SK-N-DZ (cell line): ENCODE results near the gene PRKN.
"Not testable (repeated sequence)": the region's sequence is repeated elsewhere in the genome, so short reads cannot be mapped to it uniquely, and the experiment has no call there.

Experiments used
- DNase-seq: peaks from one replicate; pipeline ENCODE4 v3.0.0-alpha.2; 2015; ENCODE audit warnings: low spot score

The PRKN gene

DNA sequence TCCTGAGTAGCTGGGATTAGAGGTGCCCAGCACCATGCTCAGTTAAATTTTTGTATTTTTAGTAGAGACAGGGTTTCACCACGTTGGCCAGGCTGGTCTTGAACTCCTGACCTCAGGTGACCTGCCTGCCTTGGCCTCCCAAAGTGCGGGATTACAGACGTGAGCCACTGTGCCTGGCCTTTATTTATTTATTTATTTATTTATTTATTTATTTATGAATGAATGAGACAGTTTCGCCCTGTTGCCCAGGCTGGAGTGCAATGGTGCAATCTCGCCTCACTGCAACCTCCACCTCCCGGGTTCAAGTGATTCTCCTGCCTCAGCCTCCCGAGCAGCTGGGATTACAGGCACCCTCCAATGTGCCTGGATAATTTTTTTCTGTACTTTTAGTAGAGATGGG, 48.7 kb downstream of the PRKN start:
- DNase-seq, result not testable (repeated sequence)

DNA sequence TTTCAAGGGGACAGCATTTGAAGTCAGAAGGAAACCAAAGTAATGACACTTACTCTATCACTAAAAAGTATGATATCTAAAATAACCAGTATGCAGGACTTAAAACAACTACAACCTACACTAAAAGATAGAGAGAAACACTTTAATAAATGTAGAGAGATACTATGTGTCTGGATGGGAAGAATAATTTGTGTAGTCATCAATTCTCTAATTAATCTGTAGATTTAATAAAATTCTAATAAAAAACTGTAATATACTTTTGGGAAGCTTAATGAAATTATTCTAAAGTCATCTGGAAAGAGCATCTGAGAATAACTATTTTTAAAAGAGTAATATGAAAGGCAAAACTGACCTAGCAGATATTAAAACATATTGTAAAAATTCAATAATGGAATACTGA, 52.1 kb downstream of the PRKN start:
- DNase-seq, result no peak

DNA sequence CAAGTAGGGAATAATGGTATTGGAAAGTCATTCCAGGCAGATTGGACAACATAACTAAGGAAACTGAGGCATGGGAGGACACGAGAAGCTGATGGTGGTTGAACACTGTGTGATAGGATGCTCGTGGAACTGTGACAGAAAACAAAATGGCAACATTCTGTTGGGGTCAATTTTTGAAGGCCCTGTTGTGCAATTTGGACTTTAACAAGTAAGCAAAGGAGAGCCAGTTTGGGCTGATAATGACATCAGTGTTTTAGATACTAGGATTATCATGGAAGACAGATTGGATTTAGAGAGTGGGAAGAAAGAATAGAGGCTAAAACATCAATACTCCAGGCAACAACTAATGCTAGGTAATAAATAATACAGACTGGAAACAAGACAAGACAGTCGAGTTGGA, 53.1 kb downstream of the PRKN start:
- no peak for DNase-seq

DNA sequence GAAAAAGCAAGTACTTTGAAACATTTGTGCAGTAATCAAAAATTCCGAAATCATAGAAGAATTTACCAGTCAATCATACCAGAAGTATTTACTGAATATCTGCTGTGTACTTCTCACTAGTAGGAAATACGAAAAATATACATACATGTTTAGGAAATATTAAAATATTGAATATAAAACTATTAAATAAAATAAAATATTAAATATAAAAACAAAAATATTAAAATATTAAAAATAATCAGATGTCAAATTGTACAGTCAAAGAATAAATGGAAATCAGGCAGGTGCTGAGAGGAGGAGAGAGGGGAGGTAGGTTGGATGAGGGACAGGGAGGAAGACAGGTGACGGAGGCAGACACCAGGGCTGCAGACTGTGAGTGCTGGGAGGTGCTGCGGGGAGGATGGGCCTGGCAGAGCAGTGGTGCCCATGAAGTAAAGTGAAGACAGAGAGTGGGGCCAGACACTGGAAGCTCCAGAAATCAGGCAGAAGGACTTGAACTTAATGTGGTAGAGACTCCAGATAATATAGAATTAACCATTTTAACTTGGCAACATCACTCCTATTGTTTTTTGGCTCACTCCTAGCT, 55.9 kb downstream of the PRKN start:
- DNase-seq, result no peak

DNA sequence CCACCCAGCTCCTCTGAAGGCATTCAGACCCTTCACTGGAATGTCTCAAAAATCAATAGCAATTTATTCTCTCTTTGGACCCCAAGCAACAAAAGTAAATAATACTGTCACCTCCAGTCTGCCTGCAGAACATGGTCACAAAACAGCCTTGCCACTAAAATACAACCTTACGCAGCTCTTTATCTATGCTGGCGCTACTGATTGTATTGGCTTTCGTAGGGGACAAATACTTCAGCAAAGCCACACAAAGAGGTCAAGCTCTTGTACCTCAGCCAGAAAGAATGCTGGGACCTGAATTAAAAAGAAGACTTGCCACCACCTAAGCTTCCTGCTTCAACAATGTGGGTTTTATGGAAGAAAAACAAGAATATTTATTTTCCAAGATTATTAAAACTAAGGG, 57.2 kb downstream of the PRKN start:
- no peak for DNase-seq

DNA sequence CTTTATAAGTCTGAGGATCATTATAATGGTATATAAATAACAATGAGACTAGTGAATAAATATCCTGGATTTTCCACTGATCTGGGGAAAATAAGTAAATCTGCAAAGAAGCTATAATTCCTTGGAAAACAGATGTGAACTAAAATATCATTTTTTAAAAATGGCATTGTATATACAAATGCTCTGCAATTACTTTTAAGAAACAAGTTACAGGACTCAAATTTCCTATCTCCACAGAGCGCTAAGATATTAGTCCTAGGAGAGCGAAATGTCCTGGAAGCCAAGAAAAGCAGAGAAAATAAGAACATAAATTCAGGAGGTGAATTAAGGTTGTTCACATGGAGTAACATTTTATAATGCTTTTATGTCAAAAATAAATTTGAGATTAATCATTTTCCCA, 61.3 kb downstream of the PRKN start:
- DNase-seq, result no peak

DNA sequence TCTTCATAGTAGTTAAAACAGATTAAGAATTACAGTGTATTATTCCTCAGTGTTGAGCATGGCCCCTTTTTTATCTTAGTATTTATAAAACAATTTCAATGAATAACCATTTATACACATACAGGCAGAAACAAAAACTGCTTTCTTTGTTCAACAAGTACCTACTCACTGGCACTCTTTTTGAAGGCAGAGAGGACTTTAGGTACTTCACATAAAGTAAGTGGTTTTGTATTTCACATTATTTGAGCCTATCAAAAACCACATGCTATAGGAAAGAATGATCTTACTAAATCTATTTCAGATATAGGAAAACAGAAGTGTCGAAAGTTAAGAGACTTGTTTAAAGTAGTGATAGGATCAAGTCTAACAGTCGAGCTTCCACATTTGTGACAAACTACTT, 73.8 kb downstream of the PRKN start:
- DNase-seq, result no peak

DNA sequence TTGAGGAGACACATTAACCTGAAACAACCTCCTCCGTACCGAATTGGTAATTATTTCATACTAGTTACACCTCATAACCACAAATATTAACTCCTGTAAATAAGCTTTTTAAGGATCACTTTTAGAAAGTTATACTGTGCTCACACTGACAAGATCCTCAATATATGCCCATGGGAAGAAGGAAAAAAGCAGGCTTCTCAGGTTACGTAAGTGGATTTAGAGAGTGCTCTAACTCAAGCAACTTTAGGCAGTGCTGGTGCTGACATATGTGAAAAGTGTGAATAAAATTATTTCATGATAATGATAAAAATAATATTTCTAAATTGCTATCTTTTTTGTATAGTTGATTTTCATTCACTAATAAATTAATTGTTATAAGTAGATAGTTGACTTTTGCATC, 76.1 kb downstream of the PRKN start:
- DNase-seq, result no peak

DNA sequence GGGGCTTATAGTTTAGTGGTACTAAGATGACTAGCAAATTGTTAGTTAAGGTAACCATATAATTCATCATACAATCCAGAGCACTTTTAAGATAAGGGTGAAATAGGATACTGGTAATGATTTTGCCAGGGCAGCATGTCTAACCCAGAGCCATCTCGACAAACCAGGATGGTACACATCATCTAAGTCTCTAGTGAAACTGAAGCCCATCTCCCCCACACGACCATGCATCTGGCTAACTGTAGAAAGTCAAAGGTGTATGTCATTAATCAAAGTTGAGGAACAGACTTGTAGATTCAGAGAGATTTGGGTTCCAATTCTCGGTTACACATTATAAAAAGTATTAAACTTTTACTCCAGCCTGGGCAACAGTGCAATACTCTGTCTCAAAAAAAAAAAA, 78.3 kb downstream of the PRKN start:
- DNase-seq, result no peak

DNA sequence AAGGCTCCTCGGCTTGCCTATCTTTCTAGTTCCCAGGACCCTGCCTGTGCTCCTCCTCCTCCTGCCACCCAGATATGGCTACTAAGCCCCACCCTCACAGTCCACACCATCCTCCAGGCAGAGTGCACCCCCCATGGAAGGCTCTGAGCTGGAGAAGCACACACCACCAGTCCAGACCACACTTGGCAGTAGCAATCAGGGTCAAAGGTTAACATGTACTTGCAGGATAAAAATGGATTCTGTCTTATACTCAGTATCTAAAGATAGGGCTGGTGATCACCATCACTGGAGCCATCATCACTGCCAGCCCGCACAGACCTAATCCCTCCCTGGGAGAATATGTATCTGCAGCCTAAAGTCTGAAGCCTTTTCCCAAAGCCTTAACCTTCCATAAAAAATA, 83.4 kb downstream of the PRKN start:
- peak; percentile 13 for DNase-seq

DNA sequence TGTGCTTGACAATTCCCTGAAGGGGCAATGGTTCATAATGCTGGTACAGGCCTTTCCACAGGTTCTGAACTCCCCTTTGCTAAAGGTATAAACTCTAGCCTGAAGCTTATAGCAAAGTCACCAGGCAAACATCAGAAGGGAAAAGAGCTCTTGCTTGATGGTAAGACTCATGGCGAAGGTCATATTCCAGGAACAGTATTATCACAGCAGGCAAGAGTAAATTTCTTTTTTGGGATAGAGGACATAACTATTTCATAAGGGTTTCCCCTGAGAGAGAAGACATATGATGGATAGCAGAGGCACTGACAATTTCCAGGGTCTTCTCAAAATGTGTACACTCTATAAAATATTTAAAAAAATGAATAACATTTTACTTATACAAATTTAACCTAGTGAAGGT, 86.8 kb downstream of the PRKN start:
- DNase-seq, result no peak

DNA sequence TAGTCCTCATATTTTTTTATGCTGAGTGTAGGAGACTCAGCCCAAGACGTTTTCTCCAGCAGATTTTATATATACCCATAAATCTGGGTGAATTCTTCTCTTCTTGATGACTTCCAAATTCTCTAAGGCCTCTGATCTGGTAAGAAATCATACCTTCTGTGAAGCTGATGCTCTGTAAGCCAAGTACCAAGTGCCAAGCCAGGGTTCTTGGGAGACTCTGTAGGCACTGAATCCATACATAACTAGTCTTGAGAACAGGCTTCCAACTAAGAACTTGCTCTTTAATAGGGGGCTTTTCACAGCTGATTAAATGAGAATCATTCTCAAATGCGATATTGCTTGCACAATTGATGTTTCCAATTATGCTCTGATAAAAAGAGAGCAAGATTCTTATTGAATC, 87.6 kb downstream of the PRKN start:
- no peak for DNase-seq

DNA sequence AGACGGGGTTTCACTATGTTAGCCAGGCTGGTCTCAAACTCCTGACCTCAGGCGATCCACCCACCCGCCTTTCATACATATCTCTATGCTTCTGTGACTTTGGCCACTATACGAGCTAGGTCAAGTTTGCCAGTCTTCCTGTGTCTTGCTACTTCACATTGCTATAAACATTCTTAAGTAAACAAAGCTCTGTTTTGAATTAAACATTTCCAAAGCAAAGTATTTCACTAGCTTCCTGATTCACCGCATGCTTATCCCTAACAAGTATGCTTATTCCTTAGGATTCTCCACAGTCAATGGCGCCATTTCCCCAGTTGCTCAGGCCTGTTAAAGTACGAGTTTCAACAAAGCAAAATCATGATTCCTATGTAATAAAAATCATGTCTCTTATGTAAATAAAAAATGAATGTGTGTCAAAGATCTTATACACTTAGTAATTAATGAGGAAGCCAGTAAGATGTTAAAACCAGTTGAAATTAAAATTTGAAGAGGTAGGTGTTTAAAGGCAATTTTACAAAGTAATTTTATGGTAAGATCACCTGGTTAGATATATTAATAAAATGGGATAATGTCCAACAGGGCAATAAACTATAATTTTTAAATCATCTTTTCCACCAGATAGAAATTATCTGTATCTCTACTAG, 88.5 kb downstream of the PRKN start:
- DNase-seq, result no peak

DNA sequence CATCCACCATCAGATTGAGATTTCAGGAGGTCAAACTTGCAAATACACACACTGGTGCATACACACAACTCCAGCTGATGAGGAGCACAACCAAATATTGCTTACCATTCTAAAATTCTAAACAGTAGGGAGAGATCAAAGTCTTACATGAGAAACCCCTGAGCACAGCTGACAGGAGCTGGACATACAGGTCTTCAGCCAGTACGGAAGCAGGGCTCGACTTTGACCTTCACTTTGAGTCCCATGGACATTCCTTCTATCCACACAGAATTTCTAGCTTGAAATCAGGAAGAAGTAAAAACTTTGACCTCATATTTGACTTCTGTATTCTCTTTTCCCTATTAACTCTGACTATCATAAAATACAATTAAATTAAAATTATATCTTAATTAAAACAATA, 90.2 kb downstream of the PRKN start:
- DNase-seq, result no peak

DNA sequence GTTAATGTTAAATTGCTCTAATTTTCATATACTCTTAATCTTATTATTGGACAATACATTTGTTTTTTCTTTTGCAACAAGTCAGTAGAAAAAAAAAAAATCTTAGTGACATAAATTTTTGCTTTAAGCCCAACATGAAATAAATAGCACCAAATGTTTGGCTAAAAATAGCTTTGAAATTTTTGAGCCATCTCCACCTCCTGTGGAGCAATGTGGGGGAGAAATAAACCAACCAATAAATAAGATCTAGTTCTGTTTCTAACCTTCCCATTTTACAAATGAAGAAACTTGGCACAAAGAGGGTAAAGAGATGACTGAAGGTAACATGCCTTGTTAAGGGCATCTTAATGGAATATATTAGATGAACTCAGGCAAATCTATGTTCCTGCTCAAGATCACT, 91.4 kb downstream of the PRKN start:
- DNase-seq, result no peak

DNA sequence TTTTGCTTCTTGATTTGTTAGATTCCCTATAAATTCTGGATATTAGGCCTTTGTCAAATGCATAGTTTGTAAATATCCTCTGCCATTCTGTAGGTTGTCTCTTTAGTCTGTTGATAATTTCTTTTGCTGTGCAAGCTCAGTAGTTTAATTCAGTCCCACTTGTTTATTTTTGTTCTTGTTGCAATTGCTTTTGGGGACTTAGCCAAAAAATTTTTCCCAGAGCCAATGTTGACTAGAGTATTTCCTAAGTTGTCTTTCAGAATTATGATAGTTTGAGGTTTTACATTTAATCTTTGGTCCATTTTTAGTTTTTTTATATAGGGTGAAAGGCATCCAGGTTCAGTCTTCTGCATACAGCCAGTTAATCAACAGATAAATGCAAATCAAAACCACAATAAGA, 96.0 kb downstream of the PRKN start:
- no peak for DNase-seq

DNA sequence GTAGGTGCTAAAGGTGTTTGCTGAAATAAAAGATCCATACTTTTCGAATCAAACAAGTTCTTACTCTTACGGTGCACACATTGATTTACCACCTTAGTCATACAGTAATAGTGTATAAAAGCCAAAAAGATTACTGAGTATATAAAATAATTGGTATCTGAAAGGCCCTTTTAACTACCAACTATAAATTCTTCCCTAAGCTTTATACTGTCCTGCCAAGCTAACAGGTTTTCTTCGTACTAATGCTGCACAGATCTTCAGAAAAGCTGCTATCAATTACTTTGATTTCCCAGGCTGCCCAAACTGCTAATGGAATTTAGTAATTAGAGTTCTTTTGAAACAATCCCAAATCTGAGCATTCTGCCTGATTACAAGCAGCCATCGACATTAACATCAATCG, 97.5 kb downstream of the PRKN start:
- no peak for DNase-seq

DNA sequence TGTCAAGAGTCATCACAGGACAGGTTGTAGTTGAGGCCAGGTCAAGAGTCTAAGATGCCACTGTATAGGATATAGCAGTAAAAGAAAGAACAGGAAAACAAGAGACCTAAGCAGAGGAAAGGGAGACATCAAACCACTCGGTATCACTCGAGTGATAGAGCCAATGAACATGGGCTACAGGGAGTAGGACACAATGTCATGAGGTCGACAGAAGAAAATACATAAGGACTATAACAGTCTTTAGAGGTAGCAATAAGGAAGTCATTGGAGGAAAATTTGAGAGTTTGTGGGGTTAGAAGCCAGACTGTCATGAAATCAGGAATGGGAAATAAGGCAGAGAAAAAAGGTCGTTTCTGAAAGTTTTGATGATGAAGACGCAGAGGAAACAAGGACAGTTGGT, 99.7 kb downstream of the PRKN start:
- no peak for DNase-seq

DNA sequence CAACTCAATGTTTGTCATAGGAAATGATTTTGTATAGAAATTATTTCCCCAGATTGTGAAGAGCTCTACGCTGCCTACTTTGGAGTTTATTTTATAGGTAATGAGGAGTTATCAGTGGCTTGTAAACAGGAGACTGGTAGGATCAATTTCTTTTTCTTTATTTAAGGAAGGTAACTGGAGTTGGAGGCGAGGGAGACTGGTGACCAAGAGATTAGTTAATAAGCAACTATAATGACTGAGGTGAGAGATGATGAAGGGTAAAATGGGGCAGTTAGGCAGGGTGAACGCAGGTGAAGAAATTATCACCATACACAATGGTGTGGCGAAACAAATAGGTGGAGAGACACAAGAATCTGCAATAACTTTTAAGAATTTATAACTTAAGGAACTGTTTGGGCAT, 100.2 kb downstream of the PRKN start:
- DNase-seq, result no peak

DNA sequence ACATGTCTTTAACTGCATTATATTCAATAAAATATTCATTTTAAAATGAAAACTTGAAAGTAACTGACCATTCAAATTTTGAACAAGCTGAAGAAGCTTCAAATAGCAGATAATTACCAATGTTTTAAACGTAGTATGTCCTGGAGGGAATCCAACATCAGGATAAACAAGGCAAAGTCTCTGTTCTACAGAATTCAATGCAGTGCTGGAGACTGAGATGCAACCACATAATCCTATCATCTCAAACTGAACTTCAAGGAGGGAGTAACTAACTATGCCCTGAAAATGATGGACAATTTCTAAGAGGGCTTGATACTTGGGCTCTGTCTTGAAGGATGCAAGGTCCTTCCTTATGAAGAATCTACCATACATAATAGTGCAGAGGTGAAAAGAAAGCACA, 100.7 kb downstream of the PRKN start:
- no peak for DNase-seq

DNA sequence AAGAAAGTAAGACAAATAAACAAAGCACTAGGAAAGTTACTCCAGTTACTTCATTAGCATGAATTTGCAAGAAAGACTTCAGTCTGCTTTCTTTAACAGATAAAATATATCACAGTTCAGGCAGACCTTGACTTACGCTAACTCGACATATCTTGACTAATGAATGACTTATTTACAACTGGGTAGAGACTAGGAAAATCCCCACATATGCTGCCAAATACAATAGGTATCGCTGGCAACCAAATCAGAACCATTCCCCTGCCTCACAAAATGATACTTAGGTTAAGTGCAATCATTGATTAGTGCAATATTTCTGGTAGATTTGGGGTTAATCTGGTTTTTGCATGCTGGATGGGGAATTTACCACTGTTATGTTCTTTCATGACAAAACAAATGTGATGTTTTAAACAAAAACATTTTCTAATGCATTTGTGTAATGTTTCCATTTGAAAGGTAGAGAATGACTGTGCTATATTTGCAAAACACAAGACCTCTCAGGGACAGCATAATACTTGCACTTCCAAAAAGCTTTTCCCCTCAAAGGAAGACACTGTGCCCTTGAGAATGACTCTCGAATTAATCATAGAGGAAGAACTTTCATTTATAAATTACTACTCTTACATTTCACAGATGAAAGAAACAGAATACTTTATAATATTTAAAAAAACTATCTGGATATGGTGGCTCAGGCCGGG, 101.6 kb downstream of the PRKN start:
- no peak for DNase-seq

DNA sequence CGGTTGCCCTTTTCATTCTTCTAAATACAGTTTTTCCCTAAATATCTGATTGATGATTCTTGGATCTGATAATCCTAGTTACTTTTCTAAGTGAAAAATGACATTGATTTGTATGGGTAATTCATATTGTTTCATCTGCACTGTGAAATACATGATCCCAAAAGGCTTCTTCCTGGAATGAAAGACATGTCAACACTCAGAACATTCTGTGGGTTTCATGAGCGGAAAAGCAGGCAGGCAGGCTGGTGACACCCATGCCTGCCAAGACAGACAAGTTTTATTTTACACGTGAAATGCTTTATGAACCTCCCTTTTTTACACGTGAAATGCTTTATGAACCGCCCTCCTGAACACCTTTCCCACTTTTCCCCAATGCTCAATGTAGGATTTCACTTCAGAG, 105.0 kb downstream of the PRKN start:
- no peak for DNase-seq

DNA sequence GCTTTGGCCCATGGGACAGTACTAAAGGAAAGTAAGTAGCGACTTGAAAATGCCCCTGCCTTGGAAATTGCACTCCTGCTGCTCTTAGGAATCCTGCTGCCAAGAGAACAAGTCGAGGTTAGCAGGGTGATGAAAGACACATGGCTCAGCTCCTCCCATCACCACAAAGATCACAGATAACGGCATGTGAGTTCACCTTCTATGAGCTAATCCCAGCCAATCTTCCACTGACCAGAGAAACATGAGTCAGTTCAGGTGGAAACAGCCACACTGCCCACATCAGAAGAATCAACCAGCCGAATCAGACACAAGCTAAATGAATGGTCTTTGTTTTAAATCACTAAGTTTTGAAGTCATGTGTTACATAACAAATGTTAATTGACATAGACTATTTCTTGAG, 106.3 kb downstream of the PRKN start:
- peak; percentile 97 for DNase-seq

DNA sequence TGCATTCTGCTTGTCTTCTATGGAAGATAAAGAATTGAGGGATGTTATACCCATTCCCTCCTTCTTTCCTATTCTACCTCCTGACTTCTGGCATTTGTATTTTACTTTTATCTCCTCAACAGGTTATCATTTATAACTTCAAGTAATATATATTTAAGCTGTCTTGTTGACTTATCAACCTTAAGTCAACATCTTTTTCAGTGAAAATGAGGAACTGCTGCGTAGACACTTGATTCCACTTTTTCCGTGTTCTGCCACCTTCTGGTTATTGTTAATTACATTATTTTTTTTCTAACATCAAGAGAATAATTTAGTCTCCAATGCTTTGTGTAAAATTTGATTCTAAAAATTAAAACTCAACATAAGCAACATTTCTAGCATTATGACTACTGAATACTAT, 107.5 kb downstream of the PRKN start:
- DNase-seq, result no peak
